Activated naive CD4-positive, alpha-beta T cell treated with anti-CD3 and anti-CD28 coated beads, Interleukin-2, amount 10 ng/mL, durations not matched to agents 7 days and 5 days (primary cell): Measurements from ENCODE around the gene CCNA1.

Experiments
- CTCF ChIA-PET: fragments of 350-600 bp; sonication (Branson Sonifier 250); formaldehyde crosslinking; loops from one replicate; lab custom pipeline; 2021; ENCODE audit warnings: antibody characterized with exemption; lab: Charles Lee
- DNase-seq: peaks from one replicate; pipeline ENCODE4 v3.0.0-alpha.2; 2020
- H3K27ac Mint-ChIP-seq: one replicate; pipeline ENCODE4 v1.8.0; 2021; ENCODE audit warnings: mild to moderate bottlenecking, moderate library complexity, mixed read lengths
- H3K27me3 Mint-ChIP-seq: one replicate; pipeline ENCODE4 v1.8.0; 2021; ENCODE audit warnings: mild to moderate bottlenecking, mixed read lengths
- H3K36me3 Mint-ChIP-seq: one replicate; pipeline ENCODE4 v1.8.0; 2021; ENCODE audit warnings: mixed read lengths
- H3K4me1 Mint-ChIP-seq: one replicate; pipeline ENCODE4 v1.8.0; 2021; ENCODE audit warnings: mixed read lengths
- H3K4me3 Mint-ChIP-seq: one replicate; pipeline ENCODE4 v1.8.0; 2021; ENCODE audit warnings: mild to moderate bottlenecking, moderate library complexity, mixed read lengths
- H3K9me3 Mint-ChIP-seq: one replicate; pipeline ENCODE4 v1.8.0; 2021; ENCODE audit warnings: mixed read lengths

The CCNA1 gene

GRCh38 chr13:36480726-36481427 is 48.6 kb downstream of the CCNA1 start:
- Mint-ChIP-seq H3K27me3 (no peaks in the 10 kb centered on the region), H3K4me3 (no peak overlapping the region), H3K36me3 (no peaks in the 10 kb centered on the region), H3K9me3 (no peaks in the 10 kb centered on the region), H3K4me1 (no peaks in the 10 kb centered on the region), H3K27ac (no peak overlapping the region)
- CTCF ChIA-PET: no interaction called here
- DNase-seq: no peak

- no peak overlapping the region for H3K27ac Mint-ChIP-seq
- H3K27me3 Mint-ChIP-seq: no peaks in the 10 kb centered on the region
- H3K4me3 Mint-ChIP-seq: no peak overlapping the region
Observed at GRCh38 chr13:36490055-36490454, 57.8 kb downstream of the CCNA1 start.

More at GRCh38 chr13:36490055-36490454, 57.8 kb downstream of the CCNA1 start:
- Mint-ChIP-seq H3K36me3 (no peaks in the 10 kb centered on the region), H3K4me1 (no peaks in the 10 kb centered on the region), H3K9me3 (no peaks in the 10 kb centered on the region)
- CTCF ChIA-PET: no interaction called here
- no peak for DNase-seq
